Mesenchymal stem cell (in vitro differentiated cells and primary cell): Measurements from ENCODE around the gene FOSL1.

ENCODE experiments used
- DNase-seq: peaks from one replicate; pipeline ENCODE4 v3.0.0-alpha.2; 2013
- H2AFZ ChIP-seq: one replicate; pipeline ENCODE4 v1.6.1; 2013; ENCODE audit warnings: low read depth, mild to moderate bottlenecking, control low read depth, inconsistent platforms, low read length, moderate library complexity
- H2AK5ac ChIP-seq: 2 replicates; pipeline ENCODE4 v1.6.1; 2013; ENCODE audit warnings: low read length, moderate library complexity, mild to moderate bottlenecking, inconsistent platforms; ENCODE audit not compliant: severe bottlenecking
- H2BK120ac ChIP-seq: one replicate; pipeline ENCODE4 v1.6.1; 2013; ENCODE audit warnings: low read depth, mild to moderate bottlenecking, inconsistent platforms, low read length, moderate library complexity
- H2BK12ac ChIP-seq, 2 experiments: one replicate each; pipeline ENCODE4 v1.6.1; 2013; ENCODE audit warnings: inconsistent platforms in 2 of 2, low read length in 2 of 2, mild to moderate bottlenecking in 2 of 2, moderate library complexity in 2 of 2, control low read depth in 1 of 2
- H2BK15ac ChIP-seq: one replicate; pipeline ENCODE4 v1.6.1; 2013; ENCODE audit warnings: mild to moderate bottlenecking, low read depth, inconsistent platforms; ENCODE audit not compliant: poor library complexity, severe bottlenecking
- H2BK5ac ChIP-seq: 2 replicates; pipeline ENCODE4 v1.6.1; 2013; ENCODE audit warnings: low read depth, mild to moderate bottlenecking, low read length, control low read depth, inconsistent platforms; ENCODE audit not compliant: poor library complexity, severe bottlenecking
- H3K14ac ChIP-seq, 2 experiments: one replicate each; pipeline ENCODE4 v1.6.1; 2013; ENCODE audit warnings: inconsistent platforms in 2 of 2, low read length in 2 of 2, control low read depth in 1 of 2, mild to moderate bottlenecking in 1 of 2, moderate library complexity in 1 of 2
- H3K18ac ChIP-seq, 2 experiments: one replicate each; pipeline ENCODE4 v1.6.1; 2013; ENCODE audit warnings: inconsistent platforms in 2 of 2, low read length in 2 of 2, control low read depth in 1 of 2, low read depth in 1 of 2, mild to moderate bottlenecking in 1 of 2
- H3K23ac ChIP-seq, 2 experiments: one replicate each; pipeline ENCODE4 v1.6.1; 2013; ENCODE audit warnings: inconsistent platforms in 2 of 2, low read length in 2 of 2, mild to moderate bottlenecking in 2 of 2, moderate library complexity in 2 of 2, control low read depth in 1 of 2
- H3K27ac ChIP-seq: 2 replicates; pipeline ENCODE4 v1.5.1; 2013; ENCODE audit warnings: mild to moderate bottlenecking, moderate library complexity, low read length, control low read depth, inconsistent platforms; ENCODE audit not compliant: poor library complexity, severe bottlenecking
- H3K27me3 ChIP-seq, 2 experiments: 2 replicates each; pipeline versions ENCODE4 v1.6.1 to v1.7.0; 2013; ENCODE audit warnings: low read length in 2 of 2, mild to moderate bottlenecking in 2 of 2, moderate library complexity in 2 of 2, control low read depth in 1 of 2, inconsistent platforms in 1 of 2; ENCODE audit not compliant: control insufficient read depth in 1 of 2, insufficient read depth in 1 of 2
- H3K36me3 ChIP-seq, 2 experiments: 2 replicates each; pipeline versions ENCODE4 v1.6.1 to v1.7.0; 2013; ENCODE audit warnings: low read length in 2 of 2, control low read depth in 1 of 2, inconsistent platforms in 1 of 2, low read depth in 1 of 2, mild to moderate bottlenecking in 1 of 2; ENCODE audit not compliant: insufficient read depth in 2 of 2, control insufficient read depth in 1 of 2
- H3K4ac ChIP-seq, 2 experiments: one replicate each; pipeline ENCODE4 v1.6.1; 2013; ENCODE audit warnings: inconsistent platforms in 2 of 2, low read length in 2 of 2, mild to moderate bottlenecking in 2 of 2, moderate library complexity in 2 of 2, control low read depth in 1 of 2, low read depth in 1 of 2
- H3K4me1 ChIP-seq: 2 replicates; pipeline ENCODE4 v1.6.1; 2013; ENCODE audit warnings: low read depth, low read length, control low read depth; ENCODE audit not compliant: control insufficient read depth, insufficient read depth
- H3K4me2 ChIP-seq: 2 replicates; pipeline ENCODE4 v1.6.1; 2013; ENCODE audit warnings: low read length, mild to moderate bottlenecking, inconsistent platforms; ENCODE audit not compliant: poor library complexity, severe bottlenecking
- H3K4me3 ChIP-seq, 2 experiments: 2 replicates each; pipeline versions ENCODE4 v1.5.1 to v1.7.0; 2013; ENCODE audit warnings: low read length in 2 of 2, mild to moderate bottlenecking in 2 of 2, control low read depth in 1 of 2, low read depth in 1 of 2; ENCODE audit not compliant: insufficient read depth in 1 of 2
- H3K79me1 ChIP-seq: replicated peaks from 2 replicates; pipeline ENCODE4 v1.6.1; 2013; ENCODE audit warnings: mild to moderate bottlenecking, control low read depth, low read length, inconsistent platforms; ENCODE audit not compliant: poor library complexity, severe bottlenecking
- H3K9ac ChIP-seq: 2 replicates; pipeline ENCODE4 v1.7.0; 2013; ENCODE audit warnings: mild to moderate bottlenecking, low read length, moderate library complexity
- H3K9me3 ChIP-seq: 2 replicates; pipeline ENCODE4 v1.7.0; 2013; ENCODE audit warnings: mild to moderate bottlenecking, low read length; ENCODE audit not compliant: control insufficient read depth
- H4K8ac ChIP-seq: one replicate; pipeline ENCODE4 v1.6.1; 2013; ENCODE audit warnings: inconsistent platforms, mild to moderate bottlenecking, low read length, moderate library complexity
- H4K91ac ChIP-seq: one replicate; pipeline ENCODE4 v1.6.1; 2013; ENCODE audit warnings: mild to moderate bottlenecking, low read length, inconsistent platforms
- WGBS: methylation state at CpG from one replicate; pipeline ENCODE4 v1.1.7; 2013; ENCODE audit warnings: mixed read lengths; 5-methylcytosine and 5-hydroxymethylcytosine counted together

Gene FOSL1

DNA sequence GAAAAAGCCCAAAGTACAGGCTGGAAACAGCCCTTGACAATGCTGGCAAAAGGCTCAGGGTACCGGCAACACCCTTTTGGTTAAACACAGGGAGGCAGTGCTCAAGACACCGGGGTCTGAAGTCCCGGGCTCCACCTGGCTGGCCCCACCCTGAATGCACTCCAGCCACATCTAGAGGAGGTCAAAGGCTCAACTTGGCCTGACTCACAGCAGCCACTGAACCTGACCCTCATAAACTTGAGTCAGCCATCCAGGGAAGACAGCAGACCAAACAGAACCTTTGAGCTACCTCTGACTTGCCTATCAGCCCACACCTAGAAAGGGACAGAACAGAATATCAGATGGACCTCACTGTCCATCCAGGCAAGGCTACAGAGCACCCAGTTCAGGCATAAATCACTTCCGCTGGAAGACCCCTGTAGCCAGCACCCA is 46.0 kb downstream of the FOSL1 start:
- H3K27me3 ChIP-seq = no peaks in the 10 kb centered on the region
- H3K18ac ChIP-seq = no peak overlapping the region
- H2AFZ ChIP-seq = no peak overlapping the region
- peaks cover 5% of the 10 kb centered on the region for H3K9me3 ChIP-seq
- no peak for DNase-seq
- H3K9ac ChIP-seq = peak overlapping the region; percentile 94
- H3K23ac ChIP-seq = no peak overlapping the region
- no peak overlapping the region for H3K14ac ChIP-seq
- no peak overlapping the region for H3K4me3 ChIP-seq
- no peak overlapping the region for H2AK5ac ChIP-seq
- H3K4me2 ChIP-seq = no peak overlapping the region
- H3K79me1 ChIP-seq = peaks cover 5% of the 10 kb centered on the region
- no peak overlapping the region for H4K8ac ChIP-seq
- H3K36me3 ChIP-seq = peaks cover 57 to 63% of the 10 kb centered on the region in 2 experiments
- H3K4me1 ChIP-seq = peaks cover 29% of the 10 kb centered on the region
- no peak overlapping the region for H2BK12ac ChIP-seq
- WGBS = 98% methylated on average over 4 of the region's 4 CpGs
- H3K27ac ChIP-seq = no peak overlapping the region
- no peak overlapping the region for H2BK15ac ChIP-seq
- no peak overlapping the region for H2BK120ac ChIP-seq
- H2BK5ac ChIP-seq = no peak overlapping the region
- no peak overlapping the region for H4K91ac ChIP-seq
- H3K4ac ChIP-seq = no peak overlapping the region

DNA sequence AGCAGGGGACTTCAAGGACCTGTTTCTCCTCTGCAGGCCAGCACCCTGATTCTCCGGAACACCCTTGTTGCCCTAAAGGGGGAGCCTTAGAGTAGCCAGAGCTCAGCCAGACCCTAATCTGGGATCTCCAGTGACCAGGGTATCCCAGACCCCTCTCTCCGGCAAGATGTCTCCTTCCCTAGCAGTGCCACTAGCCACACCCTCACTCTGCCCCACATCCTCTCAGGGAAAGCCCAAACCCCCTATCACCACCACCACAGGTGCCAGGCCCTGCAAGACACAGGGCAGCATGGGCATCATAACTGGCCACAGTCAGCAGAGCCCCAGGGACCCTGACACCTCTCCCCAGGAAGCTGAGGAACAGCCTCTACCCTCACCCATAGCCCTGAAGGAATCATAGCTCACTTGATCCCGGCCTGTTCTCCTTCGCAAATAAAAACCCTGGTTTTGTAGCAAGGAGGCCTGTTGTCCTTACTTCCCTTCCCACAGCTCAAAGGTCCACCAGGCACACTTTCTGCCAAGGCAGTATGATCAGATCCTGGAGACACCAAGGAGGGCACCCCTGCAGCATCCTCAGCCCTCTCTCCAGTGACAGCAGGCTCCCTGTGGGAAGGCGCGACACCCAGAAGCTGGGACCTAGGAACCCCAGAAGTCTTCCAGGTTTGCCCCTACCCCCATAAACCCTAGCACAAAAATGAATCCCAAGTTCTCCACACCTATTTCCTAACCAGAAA is 46.8 kb downstream of the FOSL1 start:
- H3K4ac ChIP-seq = no peak overlapping the region
- H3K9ac ChIP-seq = peak overlapping the region; percentile 94
- H2BK12ac ChIP-seq = no peak overlapping the region
- peaks cover 5% of the 10 kb centered on the region for H3K79me1 ChIP-seq
- H3K14ac ChIP-seq = no peak overlapping the region
- H2BK15ac ChIP-seq = no peak overlapping the region
- H2AK5ac ChIP-seq = no peak overlapping the region
- H2BK5ac ChIP-seq = no peak overlapping the region
- H4K8ac ChIP-seq = no peak overlapping the region
- peaks cover 29% of the 10 kb centered on the region for H3K4me1 ChIP-seq
- H2AFZ ChIP-seq = no peak overlapping the region
- no peak overlapping the region for H3K27ac ChIP-seq
- H4K91ac ChIP-seq = no peak overlapping the region
- no peak overlapping the region for H3K23ac ChIP-seq
- WGBS = 96% methylated on average over 6 of the region's 6 CpGs
- no peak overlapping the region for H2BK120ac ChIP-seq
- H3K27me3 ChIP-seq = no peaks in the 10 kb centered on the region
- DNase-seq = no peak
- no peak overlapping the region for H3K18ac ChIP-seq
- peaks cover 5% of the 10 kb centered on the region for H3K9me3 ChIP-seq
- H3K36me3 ChIP-seq = peaks cover 57 to 63% of the 10 kb centered on the region in 2 experiments
- H3K4me2 ChIP-seq = no peak overlapping the region
- no peak overlapping the region for H3K4me3 ChIP-seq

DNA sequence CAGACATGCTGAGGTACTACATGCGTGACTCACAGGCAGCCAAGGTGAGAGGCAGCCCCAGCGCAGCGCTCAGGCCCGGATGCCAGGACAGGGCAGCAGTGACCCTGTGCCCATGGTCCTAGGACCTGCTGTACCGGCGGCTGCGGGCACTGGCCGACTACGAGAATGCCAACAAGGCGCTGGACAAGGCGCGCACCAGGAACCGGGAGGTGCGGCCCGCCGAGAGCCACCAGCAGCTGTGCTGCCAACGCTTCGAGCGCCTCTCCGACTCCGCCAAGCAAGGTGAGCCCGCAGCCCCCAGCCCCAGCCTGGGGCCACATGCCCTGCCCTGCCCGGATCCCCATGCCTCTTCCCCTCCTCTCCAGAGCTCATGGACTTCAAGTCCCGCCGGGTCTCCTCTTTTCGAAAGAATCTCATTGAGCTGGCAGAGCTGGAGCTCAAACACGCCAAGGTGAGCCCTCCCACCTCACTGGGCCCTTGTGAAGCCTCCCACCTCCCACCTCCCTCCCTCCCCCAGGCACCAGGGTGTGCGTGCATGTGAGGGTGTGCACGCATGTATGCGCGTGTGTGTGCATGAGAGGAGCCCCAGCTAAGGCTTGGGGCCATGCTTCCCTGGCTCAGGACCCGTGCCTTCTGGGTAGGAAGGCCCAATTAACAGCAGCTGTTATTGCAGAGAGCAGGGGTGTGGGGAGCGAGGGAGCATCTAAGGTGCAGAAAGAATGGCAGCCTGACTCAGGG is 47.5 kb downstream of the FOSL1 start:
- Histone ChIP-seq H2BK12ac (peak overlapping the region in 1 of 2 experiments; percentile 11), H3K27me3 (no peaks in the 10 kb centered on the region), H3K27ac (no peak overlapping the region), H3K9ac (peak overlapping the region; percentile 94), H3K4me3 (no peak overlapping the region), H3K4me2 (no peak overlapping the region), H2BK15ac (no peak overlapping the region), H2BK5ac (no peak overlapping the region), H4K91ac (no peak overlapping the region), H3K14ac (no peak overlapping the region), H4K8ac (no peak overlapping the region), H3K9me3 (peaks cover 5% of the 10 kb centered on the region), H3K18ac (no peak overlapping the region), H3K4me1 (peaks cover 29% of the 10 kb centered on the region), H2AK5ac (no peak overlapping the region), H3K23ac (no peak overlapping the region), H2AFZ (no peak overlapping the region), H3K4ac (no peak overlapping the region), H2BK120ac (no peak overlapping the region), H3K79me1 (peaks cover 5% of the 10 kb centered on the region), H3K36me3 (peaks cover 57 to 63% of the 10 kb centered on the region in 2 experiments)
- 99% methylated on average over 33 of the region's 33 CpGs for whole genome bisulfite sequencing
- DNase-seq = no peak

DNA sequence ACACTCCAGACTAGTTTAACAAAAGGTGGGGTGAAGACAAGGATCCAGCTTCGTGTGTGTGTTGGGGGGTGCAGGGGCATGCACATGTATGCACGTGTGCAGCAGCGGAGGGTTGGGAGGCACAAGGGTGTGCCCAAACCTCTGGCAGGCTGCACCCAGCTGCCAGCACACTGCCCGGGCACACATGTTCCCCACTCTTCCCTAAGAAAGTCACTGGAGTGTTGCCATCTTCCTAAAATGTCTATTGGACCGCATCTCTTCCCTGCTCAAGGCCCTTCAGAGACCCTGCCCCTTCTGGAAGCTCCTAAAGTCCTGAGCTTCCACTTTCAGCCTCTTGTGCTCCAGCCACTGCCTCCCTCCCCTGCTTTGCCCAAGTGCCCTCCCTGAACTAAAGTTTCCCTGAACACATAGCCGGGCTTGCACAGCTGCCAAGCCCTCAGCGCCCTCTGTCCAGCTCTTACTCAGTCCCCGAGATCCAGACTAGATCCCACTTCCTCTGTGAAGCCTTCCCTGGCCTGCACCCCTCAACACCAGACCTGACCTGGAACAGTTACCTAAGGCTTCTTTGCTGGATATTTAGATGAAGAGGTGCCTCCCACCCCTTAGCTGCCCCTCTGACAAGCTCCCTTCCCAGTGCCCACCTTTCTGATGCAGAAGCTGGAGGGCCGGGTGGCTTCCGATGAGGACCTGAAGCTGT is 48.2 kb downstream of the FOSL1 start:
- Histone ChIP-seq H3K27ac (no peak overlapping the region), H3K4me2 (no peak overlapping the region), H3K4me3 (no peak overlapping the region), H4K8ac (peak overlapping the region; percentile 39), H3K14ac (no peak overlapping the region), H3K36me3 (peaks cover 57 to 63% of the 10 kb centered on the region in 2 experiments), H3K9ac (no peak overlapping the region), H2BK5ac (no peak overlapping the region), H3K23ac (no peak overlapping the region), H2BK15ac (no peak overlapping the region), H2AK5ac (no peak overlapping the region), H3K9me3 (peaks cover 5% of the 10 kb centered on the region), H3K4me1 (peaks cover 29% of the 10 kb centered on the region), H3K18ac (no peak overlapping the region), H2BK12ac (peak overlapping the region in 1 of 2 experiments; percentile 11), H3K27me3 (no peaks in the 10 kb centered on the region), H4K91ac (no peak overlapping the region), H3K79me1 (peaks cover 5% of the 10 kb centered on the region), H3K4ac (no peak overlapping the region), H2AFZ (no peak overlapping the region), H2BK120ac (no peak overlapping the region)
- no peak for DNase-seq
- WGBS = 94% methylated on average over 10 of the region's 10 CpGs
